Measurements from ENCODE around the gene GPC2. TPM values are rescaled to one million over a fixed set of nuclear protein-coding genes. Genes with fewer than 3 reads are reported as not detected.
"Not testable (repeated sequence)": the region's sequence is repeated elsewhere in the genome, so short reads cannot be mapped to it uniquely, and the experiment has no call there.

The GPC2 gene
- polyA plus RNA-seq, 2 donors: 1.1 to 2.2 TPM

DNA sequence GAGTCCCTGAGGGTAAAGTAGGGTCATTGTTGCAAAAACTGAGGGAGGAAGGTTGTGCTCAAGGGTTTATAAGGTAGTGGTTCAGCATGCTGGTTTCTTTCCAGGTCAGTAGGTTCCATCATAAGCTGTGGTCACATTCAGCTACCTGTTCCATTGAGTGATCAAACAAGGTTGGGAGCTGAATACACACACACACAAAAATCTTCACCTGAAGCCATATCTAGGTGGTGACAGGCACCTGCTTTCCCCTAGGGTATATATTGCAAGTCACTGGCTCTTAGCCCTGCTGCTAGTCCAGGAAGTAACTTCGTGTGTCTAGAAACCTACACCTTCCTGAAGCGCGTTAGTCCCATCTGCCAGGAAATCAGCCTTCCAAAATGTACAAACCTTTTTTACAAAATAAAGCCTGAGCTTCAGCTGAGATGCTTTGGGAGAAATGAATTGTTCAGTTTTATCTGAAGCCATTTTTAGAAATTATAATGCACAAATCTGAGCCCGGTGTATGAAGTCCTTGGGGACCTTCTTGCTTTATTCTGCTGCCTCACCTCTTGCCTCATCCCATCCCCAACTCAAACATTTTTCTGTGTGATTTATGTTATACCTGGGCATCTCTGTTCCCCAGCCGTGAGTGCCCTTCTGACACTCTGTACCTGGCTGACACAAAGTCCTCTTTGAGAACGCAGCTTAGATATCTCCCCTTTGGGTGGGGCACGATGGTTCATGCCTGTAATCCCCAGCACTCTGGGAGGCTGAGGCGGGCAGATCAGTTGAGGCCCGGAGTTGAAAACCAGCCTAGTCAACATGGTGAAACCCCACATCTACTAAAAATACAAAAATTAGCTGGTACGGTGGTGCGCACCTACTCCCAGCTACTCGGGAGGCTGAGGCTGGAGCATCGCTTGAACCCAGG is 39.1 kb downstream of the GPC2 start:
- no peaks in the 10 kb centered on the region for H3K4me1 ChIP-seq (ENCODE audit: control insufficient read depth in 2 of 2, insufficient read depth in 2 of 2, low read length in 1 of 2)
- no peaks in the 10 kb centered on the region for H3K9me3 ChIP-seq (ENCODE audit: control insufficient read depth in 2 of 2, insufficient read depth in 1 of 2, low read depth in 1 of 2, low read length in 1 of 2)
- WGBS, 2 donors: 69 to 71% methylated on average over 13 of the region's 13 CpGs
- no peak overlapping the region for H3K27ac ChIP-seq (ENCODE audit: low read depth in 2 of 2, low read length in 1 of 2)
- H3K27me3 ChIP-seq (ENCODE audit: control insufficient read depth in 1 of 2, insufficient read depth in 2 of 2, low read length in 2 of 2): no peaks in the 10 kb centered on the region
- no peak overlapping the region for H3K4me3 ChIP-seq (ENCODE audit: low read depth in 1 of 2, low read length in 2 of 2)
- no peaks in the 10 kb centered on the region for H3K36me3 ChIP-seq (ENCODE audit: control insufficient read depth in 2 of 2, insufficient read depth in 2 of 2, low read length in 1 of 2)

DNA sequence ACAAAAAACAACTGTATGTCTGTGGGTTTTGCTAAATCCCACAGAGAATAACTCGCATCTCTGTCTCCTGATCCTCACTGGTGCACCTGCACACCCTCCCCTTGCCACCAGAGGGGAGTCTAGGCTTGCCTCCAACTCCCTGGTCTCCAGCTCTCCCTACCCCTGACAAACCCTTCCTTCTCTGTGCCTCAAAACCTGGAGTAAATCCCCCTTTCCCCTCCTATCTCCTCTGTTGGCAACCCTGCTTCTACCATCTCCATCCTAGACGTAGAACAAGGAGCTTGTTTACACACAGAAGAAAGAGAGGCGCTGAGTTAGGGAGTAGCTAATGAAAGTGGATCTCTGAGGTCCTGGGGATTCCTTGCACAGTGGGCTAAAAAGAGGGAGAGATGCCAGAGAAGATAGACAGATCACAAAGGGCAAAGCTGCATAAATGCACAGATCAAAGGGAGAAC is 44.5 kb downstream of the GPC2 start:
- Histone ChIP-seq H3K4me1 (ENCODE audit: control insufficient read depth in 2 of 2, insufficient read depth in 2 of 2, low read length in 1 of 2) (peaks cover 0 to 4% of the 10 kb centered on the region in 2 donors), H3K36me3 (ENCODE audit: control insufficient read depth in 2 of 2, insufficient read depth in 2 of 2, low read length in 1 of 2) (no peaks in the 10 kb centered on the region), H3K27ac (ENCODE audit: low read depth in 2 of 2, low read length in 1 of 2) (no peak overlapping the region), H3K9me3 (ENCODE audit: control insufficient read depth in 2 of 2, insufficient read depth in 1 of 2, low read depth in 1 of 2, low read length in 1 of 2) (no peaks in the 10 kb centered on the region), H3K27me3 (ENCODE audit: control insufficient read depth in 1 of 2, insufficient read depth in 2 of 2, low read length in 2 of 2) (no peaks in the 10 kb centered on the region), H3K4me3 (ENCODE audit: low read depth in 1 of 2, low read length in 2 of 2) (no peak overlapping the region)
- WGBS, 2 donors: 29 to 32% methylated on average over 3 of the region's 3 CpGs

DNA sequence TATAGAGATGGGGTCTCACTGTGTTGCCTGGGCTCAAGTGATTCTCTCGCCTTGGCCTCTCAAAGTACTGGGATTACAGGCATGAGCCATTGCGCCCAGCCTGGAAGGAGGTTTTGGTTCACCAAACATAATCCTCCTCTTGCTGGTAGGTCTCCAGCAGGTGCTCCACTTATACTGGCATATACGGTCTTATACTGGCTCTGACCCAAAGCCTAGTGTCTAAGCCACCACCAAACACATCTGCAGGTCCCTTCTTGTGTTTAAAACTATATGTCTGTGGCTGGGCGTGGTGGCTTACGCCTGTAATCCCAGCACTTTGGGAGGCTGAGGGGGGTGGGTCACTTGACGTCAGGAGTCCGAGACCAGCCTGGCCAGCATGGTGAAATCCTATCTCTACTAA is 45.1 kb downstream of the GPC2 start:
- H3K9me3 ChIP-seq (ENCODE audit: control insufficient read depth in 2 of 2, insufficient read depth in 1 of 2, low read depth in 1 of 2, low read length in 1 of 2): no peaks in the 10 kb centered on the region
- peaks cover 2 to 4% of the 10 kb centered on the region in 2 donors for H3K4me1 ChIP-seq (ENCODE audit: control insufficient read depth in 2 of 2, insufficient read depth in 2 of 2, low read length in 1 of 2)
- H3K36me3 ChIP-seq (ENCODE audit: control insufficient read depth in 2 of 2, insufficient read depth in 2 of 2, low read length in 1 of 2): no peaks in the 10 kb centered on the region
- H3K27me3 ChIP-seq (ENCODE audit: control insufficient read depth in 1 of 2, insufficient read depth in 2 of 2, low read length in 2 of 2): no peaks in the 10 kb centered on the region
- WGBS, 2 donors: 42 to 43% methylated on average over 7 of the region's 7 CpGs
- no peak overlapping the region for H3K4me3 ChIP-seq (ENCODE audit: low read depth in 1 of 2, low read length in 2 of 2)
- H3K27ac ChIP-seq (ENCODE audit: low read depth in 2 of 2, low read length in 1 of 2): peak overlapping the region in 1 of 2 donors; percentile 47

DNA sequence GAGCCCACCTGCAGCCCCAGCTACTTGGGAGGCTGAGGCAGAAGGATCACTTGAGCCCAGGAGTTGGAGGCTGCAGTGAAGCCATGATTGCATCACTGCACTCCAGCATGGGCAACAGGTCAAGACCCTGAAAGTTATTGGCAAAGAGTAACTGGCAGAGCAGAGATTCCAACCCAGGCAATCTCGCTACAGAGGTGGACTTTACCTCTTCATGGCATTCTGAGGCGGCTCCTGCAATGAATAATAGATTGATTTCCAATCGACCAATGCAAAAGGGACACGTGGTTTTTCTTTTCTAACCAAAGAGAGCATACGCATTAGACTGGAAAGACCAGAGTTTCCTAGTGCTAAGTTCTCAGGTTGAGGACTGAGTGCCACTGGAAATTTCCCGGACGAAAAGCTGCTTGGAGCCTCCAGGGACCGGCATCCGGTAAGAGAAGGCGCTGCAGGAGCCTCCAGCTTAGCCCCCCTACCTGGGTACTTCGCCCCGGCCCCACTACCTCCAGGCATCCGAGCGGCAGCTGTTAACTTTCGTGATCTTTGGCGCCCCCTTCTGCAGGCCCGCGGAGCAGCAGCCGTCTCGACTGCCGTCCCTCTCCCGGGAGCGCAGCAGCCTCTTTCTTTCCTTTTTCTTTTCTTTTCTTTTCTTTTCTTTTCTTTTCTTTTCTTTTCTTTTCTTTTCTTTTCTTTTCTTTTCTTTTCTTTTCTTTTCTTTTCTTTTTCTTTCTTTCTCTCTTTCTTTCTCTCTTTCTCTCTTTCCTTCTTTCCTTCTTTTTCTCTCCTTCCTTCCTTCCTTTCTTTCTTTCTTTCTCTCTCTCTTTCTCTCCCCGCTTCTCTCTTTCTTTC is 46.4 kb downstream of the GPC2 start:
- 9% methylated on average over 24 of the region's 24 CpGs for WGBS, 2 donors
- H3K27ac ChIP-seq (ENCODE audit: low read depth in 2 of 2, low read length in 1 of 2): peak overlapping the region; percentile 50 to 91

DNA sequence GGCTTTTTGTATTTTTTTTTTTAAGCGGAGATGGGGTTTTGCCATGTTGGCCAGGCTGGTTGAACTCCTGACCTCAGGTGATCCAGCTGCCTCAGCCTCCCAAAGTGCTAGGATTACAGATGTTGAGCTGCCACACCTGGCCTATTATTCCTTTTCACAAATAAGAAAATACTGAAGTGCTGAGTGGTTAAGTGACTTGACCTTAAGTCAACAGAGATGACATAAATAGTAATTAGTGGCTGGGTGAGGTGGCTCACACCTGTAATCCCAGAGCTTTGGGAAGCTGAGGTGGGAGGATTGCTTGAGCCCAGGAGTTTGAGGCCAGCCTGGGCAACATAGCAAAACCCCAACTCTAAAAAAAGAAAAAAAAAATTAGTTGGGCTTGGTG is 47.0 kb downstream of the GPC2 start:
- not testable (repeated sequence) for H3K4me1 ChIP-seq (ENCODE audit: control insufficient read depth in 2 of 2, insufficient read depth in 2 of 2, low read length in 1 of 2); H3K9me3 ChIP-seq (ENCODE audit: control insufficient read depth in 2 of 2, insufficient read depth in 1 of 2, low read depth in 1 of 2, low read length in 1 of 2); H3K4me3 ChIP-seq (ENCODE audit: low read depth in 1 of 2, low read length in 2 of 2); H3K36me3 ChIP-seq (ENCODE audit: control insufficient read depth in 2 of 2, insufficient read depth in 2 of 2, low read length in 1 of 2); H3K27me3 ChIP-seq (ENCODE audit: control insufficient read depth in 1 of 2, insufficient read depth in 2 of 2, low read length in 2 of 2)
- H3K27ac ChIP-seq (ENCODE audit: low read depth in 2 of 2, low read length in 1 of 2): peak overlapping the region; percentile 50 to 91
- 49 to 80% methylated on average over 1 of the region's 1 CpG for WGBS, 2 donors

More for the DNA sequence above, 46.4 kb downstream of the GPC2 start:
- Histone ChIP-seq H3K9me3 (ENCODE audit: control insufficient read depth in 2 of 2, insufficient read depth in 1 of 2, low read depth in 1 of 2, low read length in 1 of 2) (no peaks in the 10 kb centered on the region), H3K4me3 (ENCODE audit: low read depth in 1 of 2, low read length in 2 of 2) (peak overlapping the region; percentile 22 to 30), H3K4me1 (ENCODE audit: control insufficient read depth in 2 of 2, insufficient read depth in 2 of 2, low read length in 1 of 2) (peaks cover 3 to 4% of the 10 kb centered on the region in 2 donors), H3K36me3 (ENCODE audit: control insufficient read depth in 2 of 2, insufficient read depth in 2 of 2, low read length in 1 of 2) (no peaks in the 10 kb centered on the region), H3K27me3 (ENCODE audit: control insufficient read depth in 1 of 2, insufficient read depth in 2 of 2, low read length in 2 of 2) (no peaks in the 10 kb centered on the region)

DNA sequence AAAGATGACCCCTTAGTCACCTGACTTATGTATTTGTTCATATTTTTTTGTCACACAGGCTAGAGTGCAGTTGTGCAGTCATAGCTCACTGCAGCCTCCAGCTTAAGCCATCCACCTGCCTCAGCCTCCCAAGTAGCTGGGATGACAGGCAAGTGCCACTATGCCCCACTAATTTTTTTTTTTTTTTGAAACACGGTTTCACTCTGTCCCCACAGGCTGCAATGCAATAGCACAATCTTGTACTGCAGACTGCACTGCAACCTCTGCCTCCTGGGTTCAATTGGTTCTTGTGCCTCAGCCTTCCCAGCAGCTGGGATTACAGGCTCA is 48.6 kb downstream of the GPC2 start:
- 61 to 68% methylated on average over 1 of the region's 1 CpG for WGBS, 2 donors
- Histone ChIP-seq H3K27ac (ENCODE audit: low read depth in 2 of 2, low read length in 1 of 2) (peak overlapping the region in 1 of 2 donors; percentile 95), H3K4me1 (ENCODE audit: control insufficient read depth in 2 of 2, insufficient read depth in 2 of 2, low read length in 1 of 2) (peaks cover 4 to 5% of the 10 kb centered on the region in 2 donors)

DNA sequence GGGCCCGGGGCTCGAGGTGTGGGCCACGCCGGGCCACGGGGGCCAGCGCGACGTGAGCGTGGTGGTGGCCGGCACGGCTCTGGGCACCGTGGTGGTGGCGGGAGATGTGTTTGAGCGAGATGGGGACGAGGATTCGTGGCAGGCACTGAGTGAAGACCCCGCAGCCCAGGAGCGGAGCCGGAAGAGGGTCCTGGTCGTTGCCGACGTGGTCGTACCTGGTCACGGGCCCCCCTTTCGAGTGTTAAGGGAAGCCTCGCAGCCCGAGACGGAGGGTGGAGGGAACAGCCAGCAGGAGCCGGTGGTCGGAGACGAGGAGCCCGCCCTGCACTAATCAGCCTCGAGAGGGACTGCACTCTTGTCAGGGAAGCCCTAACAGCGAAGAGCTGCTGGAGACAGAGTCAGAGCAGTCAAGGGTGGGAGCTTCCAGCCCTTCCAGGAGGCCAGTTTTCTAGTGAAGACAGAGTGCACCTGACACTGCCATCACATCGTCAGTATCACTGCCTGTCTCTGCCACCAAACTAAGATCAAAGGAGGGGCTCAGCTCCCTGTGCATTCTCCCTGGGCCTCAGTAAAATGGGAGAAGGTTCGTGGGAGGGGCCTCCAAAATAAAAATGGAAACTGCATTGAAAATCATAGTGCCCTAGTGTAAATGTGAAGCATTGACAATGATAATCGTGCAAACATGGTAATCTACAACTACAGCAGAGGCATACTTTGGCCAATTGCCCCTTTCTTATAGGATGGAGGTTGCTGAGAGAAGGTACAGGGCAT is 49.1 kb downstream of the GPC2 start:
- Histone ChIP-seq H3K4me3 (ENCODE audit: low read depth in 1 of 2, low read length in 2 of 2) (peak overlapping the region; percentile 76 to 81), H3K27ac (ENCODE audit: low read depth in 2 of 2, low read length in 1 of 2) (peak overlapping the region; percentile 95 to 98), H3K9me3 (ENCODE audit: control insufficient read depth in 2 of 2, insufficient read depth in 1 of 2, low read depth in 1 of 2, low read length in 1 of 2) (no peaks in the 10 kb centered on the region), H3K4me1 (ENCODE audit: control insufficient read depth in 2 of 2, insufficient read depth in 2 of 2, low read length in 1 of 2) (peaks cover 4 to 5% of the 10 kb centered on the region in 2 donors), H3K36me3 (ENCODE audit: control insufficient read depth in 2 of 2, insufficient read depth in 2 of 2, low read length in 1 of 2) (no peaks in the 10 kb centered on the region), H3K27me3 (ENCODE audit: control insufficient read depth in 1 of 2, insufficient read depth in 2 of 2, low read length in 2 of 2) (no peaks in the 10 kb centered on the region)
- WGBS, 2 donors: 3% methylated on average over 37 of the region's 37 CpGs

More for the DNA sequence above, 48.6 kb downstream of the GPC2 start:
- no peaks in the 10 kb centered on the region for H3K9me3 ChIP-seq (ENCODE audit: control insufficient read depth in 2 of 2, insufficient read depth in 1 of 2, low read depth in 1 of 2, low read length in 1 of 2)
- no peaks in the 10 kb centered on the region for H3K27me3 ChIP-seq (ENCODE audit: control insufficient read depth in 1 of 2, insufficient read depth in 2 of 2, low read length in 2 of 2)
- peak overlapping the region in 1 of 2 donors; percentile 81 for H3K4me3 ChIP-seq (ENCODE audit: low read depth in 1 of 2, low read length in 2 of 2)
- H3K36me3 ChIP-seq (ENCODE audit: control insufficient read depth in 2 of 2, insufficient read depth in 2 of 2, low read length in 1 of 2): no peaks in the 10 kb centered on the region

DNA sequence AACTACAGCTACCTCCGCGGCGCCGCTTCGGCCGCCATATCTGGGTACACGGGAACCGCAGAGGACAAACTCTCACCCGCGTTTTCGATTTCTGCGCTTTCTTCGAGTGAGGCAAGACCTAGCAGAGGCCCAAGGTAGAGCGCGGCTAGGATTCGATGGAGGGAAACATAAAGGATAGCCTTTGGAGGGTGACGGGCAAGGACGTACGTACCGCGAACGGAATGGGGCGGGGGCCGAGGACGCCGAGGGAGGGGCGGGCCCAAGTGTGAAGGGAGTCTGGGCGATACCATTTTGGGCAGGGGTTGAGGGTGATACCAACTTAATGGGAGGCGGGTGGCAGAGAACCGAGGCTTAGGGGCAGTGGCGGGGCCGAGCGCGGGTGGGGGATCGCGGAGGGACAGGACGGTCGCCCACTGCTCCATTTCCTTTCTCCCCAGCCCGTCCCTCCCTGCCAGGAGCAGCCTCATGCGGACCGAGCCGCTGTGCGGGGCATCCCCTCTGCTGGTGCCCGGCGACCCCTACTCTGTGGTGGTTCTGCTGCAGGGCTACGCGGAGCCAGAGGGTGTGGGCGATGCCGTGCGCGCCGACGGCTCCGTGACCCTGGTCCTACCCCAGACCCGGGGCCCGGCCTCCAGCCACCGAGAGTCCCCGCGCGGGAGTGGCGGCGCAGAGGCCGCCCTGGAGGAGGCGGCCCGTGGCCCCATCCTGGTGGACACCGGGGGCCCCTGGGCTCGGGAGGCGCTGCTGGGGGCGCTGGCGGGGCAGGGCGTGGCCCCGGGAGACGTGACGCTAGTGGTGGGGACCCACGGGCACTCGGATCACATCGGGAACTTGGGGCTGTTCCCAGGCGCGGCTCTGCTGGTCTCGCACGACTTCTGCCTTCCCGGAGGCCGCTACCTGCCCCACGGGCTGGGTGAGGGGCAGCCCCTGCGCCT is 50.0 kb downstream of the GPC2 start, which contains the start of gene MBLAC1:
Gene MBLAC1, plus strand, starts transcription at position 37 of the 935 bp plus-strand sequence. Its CDS starts 429 bp downstream, at position 466.
- H3K27me3 ChIP-seq (ENCODE audit: control insufficient read depth in 1 of 2, insufficient read depth in 2 of 2, low read length in 2 of 2): no peaks in the 10 kb centered on the region
- no peaks in the 10 kb centered on the region for H3K9me3 ChIP-seq (ENCODE audit: control insufficient read depth in 2 of 2, insufficient read depth in 1 of 2, low read depth in 1 of 2, low read length in 1 of 2)
- peaks cover 4 to 5% of the 10 kb centered on the region in 2 donors for H3K4me1 ChIP-seq (ENCODE audit: control insufficient read depth in 2 of 2, insufficient read depth in 2 of 2, low read length in 1 of 2)
- no peaks in the 10 kb centered on the region for H3K36me3 ChIP-seq (ENCODE audit: control insufficient read depth in 2 of 2, insufficient read depth in 2 of 2, low read length in 1 of 2)
- peak within 1 kb of the TSS; percentile 76 to 81 for H3K4me3 ChIP-seq (ENCODE audit: low read depth in 1 of 2, low read length in 2 of 2)
- peak within 1 kb of the TSS; percentile 95 to 98 for H3K27ac ChIP-seq (ENCODE audit: low read depth in 2 of 2, low read length in 1 of 2)
- WGBS, 2 donors: 0 to 1% methylated on average over 66 to 85 of the region's 85 CpGs

All from esophagus (tissue), 2 donors.